ENCODE measurements around the gene NCAPG2. TPM values are rescaled to one million over a fixed set of nuclear protein-coding genes. Genes with fewer than 3 reads are reported as not detected.

Gene NCAPG2
- total and polyA plus RNA-seq, 2 of the 13 experiments (the other 11 are each of a cell fraction or from before 2014, with no cell fraction given) = 15.1 to 30.7 TPM

DNA sequence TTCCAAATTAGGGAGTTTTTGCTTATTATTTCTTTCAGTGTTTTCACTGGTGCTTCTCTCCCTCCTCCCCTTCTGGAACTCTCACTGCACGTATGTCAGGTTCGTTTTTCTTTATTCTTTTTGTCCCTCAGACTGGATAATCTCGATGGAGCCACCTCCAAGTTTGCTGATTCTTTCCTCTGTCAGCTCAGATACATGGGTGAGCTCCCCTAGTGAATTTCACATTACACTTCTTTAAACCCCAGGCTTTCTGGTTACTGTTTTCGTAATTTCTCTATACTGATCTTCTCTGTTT lies 20.8 kb upstream of the NCAPG2 start:
- in situ Hi-C loops (cut with HindIII; ENCODE audit: extremely low pct_ligation_motif_present, low pct_unique_long_range_greater_than_20kb) = no loop called here
- H3K27ac ChIP-seq (ENCODE audit: extremely low read length, insufficient read depth, low read length) = no peak overlapping the region
- FAIRE-seq (no peak), ATAC-seq (no peak), DNase-seq (ENCODE audit: low spot score) (no peak)
- no peaks in the 10 kb centered on the region for H4K20me1 ChIP-seq (ENCODE audit: insufficient read depth, low read length)
- H3K4me1 ChIP-seq (ENCODE audit: insufficient read depth, low read length) = no peaks in the 10 kb centered on the region
- no peak overlapping the region for H3K4me2 ChIP-seq (ENCODE audit: low read depth, low read length)
- whole genome bisulfite sequencing (ENCODE audit: low lambda C conversion rate) = 15% methylated on average over 4 of the region's 4 CpGs
- POLR2A ChIA-PET = no interaction called here
- intact Hi-C loops (cut with micrococcal nuclease; ENCODE audit: unreplicated experiment) = no loop called here
- no peaks in the 10 kb centered on the region for H3K36me3 ChIP-seq (replicated peaks in 1 of 2; ENCODE audit: control insufficient read depth in 1 of 2, insufficient read depth in 2 of 2, low read length in 2 of 2)
- no peak overlapping the region for H3K4me3 ChIP-seq (replicated peaks in 1 of 3; ENCODE audit: insufficient read depth in 1 of 3, low read depth in 2 of 3, low read length in 3 of 3)
- H3K9ac ChIP-seq (ENCODE audit: insufficient read depth, low read depth, low read length) = no peak overlapping the region
- CTCF ChIA-PET (ENCODE audit: low intra/inter-chr PET ratio, low total read pairs) = no interaction called here
- H3K9me3 ChIP-seq (ENCODE audit: low read length) = no peaks in the 10 kb centered on the region
- no peaks in the 10 kb centered on the region; a peak in 2 of 5 replicates for H3K27me3 ChIP-seq (ENCODE audit: control insufficient read depth in 1 of 2, insufficient read depth in 2 of 2, low read length in 2 of 2)
- H2AFZ ChIP-seq (ENCODE audit: low read length) = no peak overlapping the region
- BruUV-seq (replicated peaks) = no TSS peak
- no peaks in the 10 kb centered on the region for H3K79me2 ChIP-seq (ENCODE audit: insufficient read depth, low read length)
- TF ChIP-seq ZNF709 (CRISPR knock-in tag; IDR thresholded peaks at IDR 0.05) (peak; percentile 99), SP2 (CRISPR knock-in tag; IDR thresholded peaks at IDR 0.05) (no peak), ZNF232 (CRISPR knock-in tag; IDR thresholded peaks at IDR 0.05; ENCODE audit: borderline replicate concordance) (no peak), ZNF263 (CRISPR knock-in tag; IDR thresholded peaks at IDR 0.05) (0 out of 2 replicates have a peak, but pooled peaks have one; percentile 2), ZNF619 (CRISPR knock-in tag; IDR thresholded peaks at IDR 0.05) (no peak), ZBTB21 (CRISPR knock-in tag; IDR thresholded peaks at IDR 0.05) (no peak), CBFB (CRISPR knock-in tag; IDR thresholded peaks at IDR 0.05) (no peak), SNAPC2 (CRISPR knock-in tag; IDR thresholded peaks at IDR 0.05) (no peak)
- TF ChIP-seq, protein P1, sequence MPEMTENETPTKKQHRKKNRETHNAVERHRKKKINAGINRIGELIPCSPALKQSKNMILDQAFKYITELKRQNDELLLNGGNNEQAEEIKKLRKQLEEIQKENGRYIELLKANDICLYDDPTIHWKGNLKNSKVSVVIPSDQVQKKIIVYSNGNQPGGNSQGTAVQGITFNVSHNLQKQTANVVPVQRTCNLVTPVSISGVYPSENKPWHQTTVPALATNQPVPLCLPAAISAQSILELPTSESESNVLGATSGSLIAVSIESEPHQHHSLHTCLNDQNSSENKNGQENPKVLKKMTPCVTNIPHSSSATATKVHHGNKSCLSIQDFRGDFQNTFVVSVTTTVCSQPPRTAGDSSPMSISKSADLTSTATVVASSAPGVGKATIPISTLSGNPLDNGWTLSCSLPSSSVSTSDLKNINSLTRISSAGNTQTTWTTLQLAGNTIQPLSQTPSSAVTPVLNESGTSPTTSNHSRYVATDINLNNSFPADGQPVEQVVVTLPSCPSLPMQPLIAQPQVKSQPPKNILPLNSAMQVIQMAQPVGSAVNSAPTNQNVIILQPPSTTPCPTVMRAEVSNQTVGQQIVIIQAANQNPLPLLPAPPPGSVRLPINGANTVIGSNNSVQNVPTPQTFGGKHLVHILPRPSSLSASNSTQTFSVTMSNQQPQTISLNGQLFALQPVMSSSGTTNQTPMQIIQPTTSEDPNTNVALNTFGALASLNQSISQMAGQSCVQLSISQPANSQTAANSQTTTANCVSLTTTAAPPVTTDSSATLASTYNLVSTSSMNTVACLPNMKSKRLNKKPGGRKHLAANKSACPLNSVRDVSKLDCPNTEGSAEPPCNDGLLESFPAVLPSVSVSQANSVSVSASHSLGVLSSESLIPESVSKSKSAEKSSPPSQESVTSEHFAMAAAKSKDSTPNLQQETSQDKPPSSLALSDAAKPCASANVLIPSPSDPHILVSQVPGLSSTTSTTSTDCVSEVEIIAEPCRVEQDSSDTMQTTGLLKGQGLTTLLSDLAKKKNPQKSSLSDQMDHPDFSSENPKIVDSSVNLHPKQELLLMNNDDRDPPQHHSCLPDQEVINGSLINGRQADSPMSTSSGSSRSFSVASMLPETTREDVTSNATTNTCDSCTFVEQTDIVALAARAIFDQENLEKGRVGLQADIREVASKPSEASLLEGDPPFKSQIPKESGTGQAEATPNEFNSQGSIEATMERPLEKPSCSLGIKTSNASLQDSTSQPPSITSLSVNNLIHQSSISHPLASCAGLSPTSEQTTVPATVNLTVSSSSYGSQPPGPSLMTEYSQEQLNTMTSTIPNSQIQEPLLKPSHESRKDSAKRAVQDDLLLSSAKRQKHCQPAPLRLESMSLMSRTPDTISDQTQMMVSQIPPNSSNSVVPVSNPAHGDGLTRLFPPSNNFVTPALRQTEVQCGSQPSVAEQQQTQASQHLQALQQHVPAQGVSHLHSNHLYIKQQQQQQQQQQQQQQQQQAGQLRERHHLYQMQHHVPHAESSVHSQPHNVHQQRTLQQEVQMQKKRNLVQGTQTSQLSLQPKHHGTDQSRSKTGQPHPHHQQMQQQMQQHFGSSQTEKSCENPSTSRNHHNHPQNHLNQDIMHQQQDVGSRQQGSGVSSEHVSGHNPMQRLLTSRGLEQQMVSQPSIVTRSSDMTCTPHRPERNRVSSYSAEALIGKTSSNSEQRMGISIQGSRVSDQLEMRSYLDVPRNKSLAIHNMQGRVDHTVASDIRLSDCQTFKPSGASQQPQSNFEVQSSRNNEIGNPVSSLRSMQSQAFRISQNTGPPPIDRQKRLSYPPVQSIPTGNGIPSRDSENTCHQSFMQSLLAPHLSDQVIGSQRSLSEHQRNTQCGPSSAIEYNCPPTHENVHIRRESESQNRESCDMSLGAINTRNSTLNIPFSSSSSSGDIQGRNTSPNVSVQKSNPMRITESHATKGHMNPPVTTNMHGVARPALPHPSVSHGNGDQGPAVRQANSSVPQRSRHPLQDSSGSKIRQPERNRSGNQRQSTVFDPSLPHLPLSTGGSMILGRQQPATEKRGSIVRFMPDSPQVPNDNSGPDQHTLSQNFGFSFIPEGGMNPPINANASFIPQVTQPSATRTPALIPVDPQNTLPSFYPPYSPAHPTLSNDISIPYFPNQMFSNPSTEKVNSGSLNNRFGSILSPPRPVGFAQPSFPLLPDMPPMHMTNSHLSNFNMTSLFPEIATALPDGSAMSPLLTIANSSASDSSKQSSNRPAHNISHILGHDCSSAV (CRISPR knock-in tag; IDR thresholded peaks at IDR 0.05; ENCODE audit: borderline replicate concordance) = no peak
- TF ChIP-seq, protein P2, sequence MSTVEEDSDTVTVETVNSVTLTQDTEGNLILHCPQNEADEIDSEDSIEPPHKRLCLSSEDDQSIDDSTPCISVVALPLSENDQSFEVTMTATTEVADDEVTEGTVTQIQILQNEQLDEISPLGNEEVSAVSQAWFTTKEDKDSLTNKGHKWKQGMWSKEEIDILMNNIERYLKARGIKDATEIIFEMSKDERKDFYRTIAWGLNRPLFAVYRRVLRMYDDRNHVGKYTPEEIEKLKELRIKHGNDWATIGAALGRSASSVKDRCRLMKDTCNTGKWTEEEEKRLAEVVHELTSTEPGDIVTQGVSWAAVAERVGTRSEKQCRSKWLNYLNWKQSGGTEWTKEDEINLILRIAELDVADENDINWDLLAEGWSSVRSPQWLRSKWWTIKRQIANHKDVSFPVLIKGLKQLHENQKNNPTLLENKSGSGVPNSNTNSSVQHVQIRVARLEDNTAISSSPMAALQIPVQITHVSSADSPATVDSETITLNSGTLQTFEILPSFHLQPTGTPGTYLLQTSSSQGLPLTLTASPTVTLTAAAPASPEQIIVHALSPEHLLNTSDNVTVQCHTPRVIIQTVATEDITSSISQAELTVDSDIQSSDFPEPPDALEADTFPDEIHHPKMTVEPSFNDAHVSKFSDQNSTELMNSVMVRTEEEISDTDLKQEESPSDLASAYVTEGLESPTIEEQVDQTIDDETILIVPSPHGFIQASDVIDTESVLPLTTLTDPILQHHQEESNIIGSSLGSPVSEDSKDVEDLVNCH (CRISPR knock-in tag; IDR thresholded peaks at IDR 0.05) = no peak
- TF ChIP-seq, protein P3, sequence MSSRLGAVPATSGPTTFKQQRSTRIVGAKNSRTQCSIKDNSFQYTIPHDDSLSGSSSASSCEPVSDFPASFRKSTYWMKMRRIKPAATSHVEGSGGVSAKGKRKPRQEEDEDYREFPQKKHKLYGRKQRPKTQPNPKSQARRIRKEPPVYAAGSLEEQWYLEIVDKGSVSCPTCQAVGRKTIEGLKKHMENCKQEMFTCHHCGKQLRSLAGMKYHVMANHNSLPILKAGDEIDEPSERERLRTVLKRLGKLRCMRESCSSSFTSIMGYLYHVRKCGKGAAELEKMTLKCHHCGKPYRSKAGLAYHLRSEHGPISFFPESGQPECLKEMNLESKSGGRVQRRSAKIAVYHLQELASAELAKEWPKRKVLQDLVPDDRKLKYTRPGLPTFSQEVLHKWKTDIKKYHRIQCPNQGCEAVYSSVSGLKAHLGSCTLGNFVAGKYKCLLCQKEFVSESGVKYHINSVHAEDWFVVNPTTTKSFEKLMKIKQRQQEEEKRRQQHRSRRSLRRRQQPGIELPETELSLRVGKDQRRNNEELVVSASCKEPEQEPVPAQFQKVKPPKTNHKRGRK (CRISPR knock-in tag; IDR thresholded peaks at IDR 0.05) = no peak

Data from HepG2 (cell line).